ENCODE measurements around the gene ZNF862.

The ZNF862 gene

DNA sequence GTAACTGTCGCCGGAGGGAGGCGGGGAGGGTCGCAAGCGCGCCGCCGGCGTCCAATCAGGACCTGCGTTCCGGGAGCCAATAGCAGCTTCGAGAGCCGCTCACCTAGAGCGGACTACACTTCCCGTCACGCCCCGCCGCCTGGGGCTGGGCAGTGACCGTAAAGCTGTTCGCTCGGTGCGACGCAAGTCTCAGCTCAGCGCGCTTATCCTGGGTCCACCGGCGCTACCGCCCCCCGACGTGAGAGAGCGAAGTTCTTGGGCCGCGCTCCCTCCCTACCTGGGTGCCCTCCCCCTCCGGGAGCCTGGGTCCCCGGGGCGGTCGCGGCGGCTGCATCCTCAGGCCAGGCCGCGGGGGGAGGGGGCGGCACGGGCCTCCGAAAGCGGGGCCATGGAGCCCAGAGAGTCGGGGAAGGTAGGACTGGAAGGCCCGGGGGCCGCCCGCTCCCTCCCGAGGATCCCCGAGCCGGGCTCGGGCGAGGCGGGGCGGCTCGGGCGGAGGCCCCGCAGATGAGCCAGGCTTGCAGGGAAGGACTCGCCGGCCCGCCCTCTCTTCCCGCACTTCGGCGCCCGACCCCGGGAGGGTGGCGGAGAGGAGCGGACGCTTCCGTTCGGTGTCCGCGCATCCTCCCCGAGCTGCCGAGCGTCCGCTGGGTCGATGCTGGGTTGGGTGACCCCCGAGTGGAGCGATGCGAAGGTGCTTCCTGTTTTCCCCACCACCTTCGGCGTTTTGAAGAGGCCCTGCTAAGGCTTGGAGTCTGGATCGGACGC lies at the start of gene ZNF862:
Gene ZNF862 (plus strand): TSS at position 152 of the 768 bp plus-strand sequence. CDS start 237 bp downstream, at position 389.
- DNase-seq (ENCODE audit: low spot score), result peak; percentile 100

DNA sequence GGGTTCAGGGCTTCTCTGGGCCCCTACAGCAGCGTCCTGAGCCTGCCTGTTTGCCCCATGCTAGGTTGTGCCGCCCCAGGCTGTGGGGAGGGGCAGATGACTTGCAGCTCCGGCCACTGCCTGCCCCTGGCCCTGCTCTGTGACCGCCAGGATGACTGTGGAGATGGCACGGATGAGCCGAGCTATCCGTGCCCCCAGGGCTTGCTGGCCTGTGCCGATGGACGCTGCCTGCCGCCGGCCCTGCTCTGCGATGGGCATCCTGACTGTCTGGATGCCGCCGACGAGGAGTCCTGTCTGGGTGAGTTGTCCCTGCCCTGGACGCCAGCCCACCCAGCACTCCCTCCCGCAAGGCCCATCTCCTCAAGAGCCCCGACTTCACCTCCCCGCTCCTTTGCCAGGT lies 49.1 kb upstream of the ZNF862 start:
- DNase-seq (ENCODE audit: low spot score), result no peak

DNA sequence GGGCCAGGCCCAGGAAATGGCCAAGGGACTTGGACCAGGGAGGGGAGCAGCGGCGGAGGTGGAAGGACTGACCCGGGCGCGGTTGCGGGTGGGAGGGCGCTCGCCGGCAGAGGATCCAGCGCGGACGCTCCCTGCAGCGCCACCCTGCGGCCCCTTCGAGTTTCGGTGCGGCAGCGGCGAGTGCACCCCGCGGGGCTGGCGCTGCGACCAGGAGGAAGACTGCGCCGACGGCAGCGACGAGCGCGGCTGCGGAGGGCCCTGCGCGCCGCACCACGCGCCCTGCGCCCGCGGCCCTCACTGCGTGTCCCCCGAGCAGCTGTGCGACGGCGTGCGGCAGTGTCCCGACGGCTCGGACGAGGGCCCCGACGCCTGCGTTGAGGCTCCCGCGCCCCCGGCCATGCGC lies 48.0 kb upstream of the ZNF862 start:
- no peak for DNase-seq (ENCODE audit: low spot score)

DNA sequence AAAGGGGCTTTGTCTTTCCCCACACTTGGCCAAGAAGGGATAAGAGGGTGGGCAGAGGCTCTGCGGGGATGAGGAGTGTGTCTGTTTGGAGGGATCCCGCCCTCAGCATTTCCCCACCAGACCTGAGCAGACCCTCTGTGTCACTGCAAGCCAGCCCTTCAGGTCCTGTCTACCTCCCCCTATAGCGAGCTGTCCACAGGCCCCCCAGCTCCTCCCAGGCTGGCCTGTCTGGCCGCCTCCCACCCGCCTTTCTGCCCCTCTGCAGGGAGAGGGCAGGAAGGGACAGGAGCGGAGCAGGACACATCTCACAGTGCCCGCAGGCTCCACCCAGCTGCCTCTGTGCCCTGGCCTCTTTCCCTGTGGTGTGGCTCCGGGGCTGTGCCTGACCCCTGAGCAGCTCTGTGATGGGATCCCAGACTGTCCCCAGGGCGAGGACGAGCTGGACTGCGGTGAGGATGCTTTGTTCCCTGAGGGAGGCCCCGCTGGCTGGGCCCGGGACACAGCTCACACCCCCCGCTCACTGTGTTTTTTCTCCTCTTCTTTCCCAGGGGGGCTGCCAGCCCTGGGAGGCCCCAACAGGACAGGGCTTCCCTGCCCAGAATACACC lies 47.3 kb upstream of the ZNF862 start:
- DNase-seq (ENCODE audit: low spot score), result no peak

DNA sequence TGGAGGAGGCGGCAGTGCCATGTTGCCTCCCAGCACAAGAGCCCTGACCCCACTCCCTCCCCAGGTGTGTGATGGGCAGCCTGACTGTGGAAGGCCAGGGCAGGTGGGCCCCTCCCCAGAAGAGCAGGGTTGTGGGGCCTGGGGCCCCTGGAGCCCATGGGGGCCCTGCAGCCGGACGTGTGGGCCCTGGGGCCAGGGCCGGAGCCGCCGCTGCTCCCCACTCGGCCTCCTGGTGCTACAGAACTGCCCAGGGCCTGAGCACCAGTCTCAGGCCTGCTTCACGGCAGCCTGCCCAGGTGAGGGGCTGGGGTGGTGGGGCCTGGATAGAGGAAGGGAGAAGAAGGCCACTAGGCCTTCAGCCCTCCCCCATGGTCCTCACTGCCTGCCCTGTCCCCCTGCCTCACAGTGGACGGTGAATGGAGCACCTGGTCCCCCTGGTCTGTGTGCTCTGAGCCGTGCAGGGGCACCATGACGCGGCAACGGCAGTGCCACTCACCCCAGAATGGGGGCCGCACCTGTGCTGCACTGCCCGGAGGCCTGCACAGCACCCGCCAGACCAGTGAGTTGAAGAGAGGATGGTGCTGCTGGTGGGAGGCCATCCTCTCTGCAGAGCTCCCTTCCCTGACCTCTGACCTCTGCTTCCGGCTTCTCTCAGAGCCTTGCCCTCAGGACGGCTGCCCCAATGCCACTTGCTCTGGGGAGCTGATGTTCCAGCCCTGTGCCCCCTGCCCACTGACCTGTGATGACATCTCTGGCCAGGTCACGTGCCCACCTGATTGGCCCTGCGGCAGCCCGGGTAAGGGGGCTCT lies 46.6 kb upstream of the ZNF862 start:
- no peak for DNase-seq (ENCODE audit: low spot score)

DNA sequence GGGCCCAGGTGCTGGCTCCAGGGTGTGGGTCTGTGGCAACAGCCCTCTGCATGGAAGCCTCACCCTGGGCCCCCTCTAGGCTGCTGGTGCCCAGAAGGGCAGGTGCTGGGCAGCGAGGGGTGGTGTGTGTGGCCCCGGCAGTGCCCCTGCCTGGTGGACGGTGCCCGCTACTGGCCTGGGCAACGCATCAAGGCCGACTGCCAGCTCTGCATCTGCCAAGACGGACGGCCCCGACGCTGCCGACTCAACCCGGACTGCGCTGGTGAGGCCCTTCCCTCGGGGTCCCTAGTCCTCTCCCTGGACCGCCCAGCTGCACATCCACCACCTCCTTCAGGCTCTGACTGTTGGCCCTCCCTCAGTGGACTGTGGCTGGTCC lies 46.0 kb upstream of the ZNF862 start:
- no peak for DNase-seq (ENCODE audit: low spot score)

DNA sequence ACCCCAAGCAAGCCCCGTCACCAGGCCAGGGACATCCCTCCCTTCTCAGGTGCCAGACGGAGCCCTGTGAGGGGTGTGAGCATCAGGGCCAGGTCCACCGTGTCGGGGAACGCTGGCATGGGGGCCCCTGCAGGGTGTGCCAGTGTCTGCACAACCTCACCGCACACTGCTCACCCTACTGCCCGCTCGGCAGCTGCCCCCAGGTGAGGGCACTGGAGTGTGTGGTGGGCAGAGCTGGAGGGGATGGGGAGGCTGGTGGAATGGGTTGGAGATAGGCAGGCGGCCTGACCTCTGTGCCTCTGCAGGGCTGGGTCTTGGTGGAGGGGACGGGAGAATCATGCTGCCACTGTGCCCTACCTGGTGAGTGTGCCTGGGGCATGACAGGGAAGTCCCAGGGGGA lies 44.9 kb upstream of the ZNF862 start:
- DNase-seq (ENCODE audit: low spot score), result no peak

DNA sequence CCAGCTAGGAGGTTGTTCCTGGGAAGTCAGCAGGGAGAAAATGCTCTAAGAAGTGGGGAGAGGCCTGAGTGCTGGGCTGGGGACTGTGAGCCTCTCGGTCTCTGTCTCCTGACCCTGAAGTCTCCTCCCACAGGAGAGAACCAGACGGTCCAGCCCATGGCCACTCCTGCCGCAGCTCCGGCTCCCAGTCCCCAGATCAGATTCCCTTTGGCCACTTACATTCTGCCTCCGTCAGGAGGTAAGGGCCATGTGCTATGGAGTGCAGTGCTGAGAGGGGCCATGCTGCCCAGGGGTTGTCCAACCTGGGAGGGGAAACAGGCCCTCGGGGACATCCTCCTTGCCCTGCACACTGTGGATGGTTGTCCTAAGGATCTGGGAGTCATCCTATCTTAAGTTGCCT lies 43.5 kb upstream of the ZNF862 start:
- DNase-seq (ENCODE audit: low spot score), result no peak

DNA sequence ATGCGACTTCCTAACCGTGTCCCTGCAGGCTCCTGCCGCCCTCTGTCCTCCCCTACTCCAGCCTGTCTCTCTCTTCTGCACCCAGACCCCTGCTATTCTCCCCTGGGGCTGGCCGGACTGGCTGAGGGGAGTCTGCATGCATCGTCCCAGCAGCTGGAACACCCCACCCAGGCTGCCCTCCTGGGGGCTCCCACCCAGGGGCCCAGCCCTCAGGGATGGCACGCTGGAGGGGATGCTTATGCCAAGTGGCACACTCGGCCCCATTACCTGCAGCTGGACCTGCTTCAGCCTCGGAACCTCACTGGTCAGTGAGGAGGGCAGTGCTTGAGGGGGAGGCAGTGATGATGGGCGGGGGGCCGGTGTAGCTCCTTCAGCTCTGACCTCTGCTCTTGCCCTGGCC lies 43.0 kb upstream of the ZNF862 start:
- no peak for DNase-seq (ENCODE audit: low spot score)

DNA sequence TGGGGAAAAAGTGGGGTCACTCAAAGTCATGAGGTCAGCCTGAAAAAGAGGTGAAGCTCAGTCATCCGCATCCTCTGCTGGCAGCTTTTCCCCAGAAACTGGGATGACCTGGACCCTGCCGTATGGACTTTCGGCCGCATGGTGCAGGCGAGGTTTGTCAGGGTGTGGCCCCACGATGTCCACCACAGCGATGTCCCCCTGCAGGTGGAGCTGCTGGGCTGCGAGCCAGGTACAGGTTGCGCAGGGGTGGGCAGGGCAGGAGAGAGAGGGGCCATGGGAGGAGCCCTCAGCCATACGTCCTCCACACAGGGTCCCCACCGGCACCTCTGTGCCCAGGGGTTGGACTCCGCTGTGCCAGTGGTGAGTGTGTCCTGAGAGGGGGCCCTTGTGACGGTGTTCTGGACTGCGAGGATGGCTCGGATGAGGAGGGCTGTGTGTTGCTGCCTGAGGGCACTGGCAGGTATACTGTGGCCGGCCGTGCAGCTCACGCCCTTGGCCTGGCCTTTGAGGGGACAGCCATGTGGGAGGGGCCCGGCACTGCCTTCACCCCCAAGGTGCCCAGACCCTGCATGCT lies 41.8 kb upstream of the ZNF862 start:
- no peak for DNase-seq (ENCODE audit: low spot score)

DNA sequence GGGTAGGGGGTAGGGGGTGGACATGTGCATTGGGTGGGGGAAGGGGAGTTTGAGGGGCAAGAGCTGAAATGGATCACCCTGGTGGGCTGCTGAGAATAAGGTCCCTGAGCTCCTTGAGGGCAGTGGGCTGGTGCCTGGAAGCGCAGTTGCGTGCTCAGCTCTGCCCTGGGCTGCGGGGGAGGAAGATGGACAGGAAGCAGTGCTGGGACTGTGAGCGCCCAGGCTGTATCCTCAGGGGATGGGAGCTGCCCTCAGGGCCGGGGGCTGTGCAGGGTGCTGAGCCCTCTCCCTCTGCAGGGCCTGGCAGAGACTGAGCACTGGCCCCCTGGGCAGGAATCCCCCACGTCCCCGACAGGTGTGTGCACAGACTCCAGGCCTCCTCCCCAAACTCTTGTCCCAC lies 40.4 kb upstream of the ZNF862 start:
- DNase-seq (ENCODE audit: low spot score), result no peak

DNA sequence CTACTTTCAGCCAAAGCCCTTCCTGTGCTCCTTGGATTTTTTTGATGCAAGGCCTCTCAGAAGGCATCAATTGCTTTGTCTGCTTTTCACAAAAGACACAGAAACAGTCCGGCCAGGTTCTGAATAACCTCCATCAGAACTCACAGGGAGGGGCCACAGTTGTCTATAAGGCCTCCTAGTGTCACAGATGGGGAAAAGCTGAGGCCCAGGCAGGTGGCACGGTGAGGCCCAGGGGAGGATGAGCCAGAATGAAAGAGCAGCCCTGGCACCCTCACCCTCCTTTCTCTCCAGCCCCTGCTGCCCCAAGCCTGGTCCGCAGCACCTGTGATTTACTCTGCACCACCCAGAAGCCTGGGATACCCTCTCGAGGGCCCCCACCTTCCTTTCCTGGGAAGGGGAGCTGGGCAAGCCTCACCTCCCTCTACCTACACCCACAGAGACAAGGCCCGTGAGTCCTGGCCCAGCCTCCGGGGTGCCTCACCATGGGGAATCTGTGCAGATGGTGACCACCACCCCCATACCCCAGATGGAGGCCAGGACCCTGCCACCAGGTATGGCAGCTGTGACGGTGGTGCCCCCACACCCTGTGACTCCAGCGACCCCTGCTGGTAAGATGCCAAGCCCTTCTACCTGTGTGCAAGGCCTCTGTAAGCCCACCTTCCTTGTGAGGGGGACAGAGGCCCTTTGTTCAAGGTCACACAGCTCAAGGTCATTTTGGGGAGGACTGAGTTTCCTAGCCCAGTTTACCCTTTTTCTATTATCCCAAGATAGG lies 38.6 kb upstream of the ZNF862 start:
- DNase-seq (ENCODE audit: low spot score), result peak; percentile 24

DNA sequence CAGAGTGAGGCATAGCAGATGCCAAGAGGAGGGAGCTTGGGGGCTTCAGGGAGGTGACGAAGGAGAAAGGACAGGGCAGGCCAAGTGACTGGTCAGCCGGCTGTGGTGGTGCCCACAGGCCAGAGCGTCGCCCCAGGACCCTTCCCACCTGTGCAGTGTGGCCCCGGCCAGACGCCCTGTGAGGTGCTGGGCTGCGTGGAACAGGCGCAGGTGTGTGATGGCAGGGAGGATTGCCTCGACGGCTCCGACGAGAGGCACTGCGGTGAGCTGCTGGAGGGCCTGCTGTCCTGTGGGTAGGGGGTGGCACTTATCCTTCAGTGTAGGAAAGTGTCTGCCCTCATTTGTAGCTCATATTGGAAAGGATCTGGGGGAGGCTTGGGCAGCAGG lies 38.0 kb upstream of the ZNF862 start:
- DNase-seq (ENCODE audit: low spot score), result no peak

DNA sequence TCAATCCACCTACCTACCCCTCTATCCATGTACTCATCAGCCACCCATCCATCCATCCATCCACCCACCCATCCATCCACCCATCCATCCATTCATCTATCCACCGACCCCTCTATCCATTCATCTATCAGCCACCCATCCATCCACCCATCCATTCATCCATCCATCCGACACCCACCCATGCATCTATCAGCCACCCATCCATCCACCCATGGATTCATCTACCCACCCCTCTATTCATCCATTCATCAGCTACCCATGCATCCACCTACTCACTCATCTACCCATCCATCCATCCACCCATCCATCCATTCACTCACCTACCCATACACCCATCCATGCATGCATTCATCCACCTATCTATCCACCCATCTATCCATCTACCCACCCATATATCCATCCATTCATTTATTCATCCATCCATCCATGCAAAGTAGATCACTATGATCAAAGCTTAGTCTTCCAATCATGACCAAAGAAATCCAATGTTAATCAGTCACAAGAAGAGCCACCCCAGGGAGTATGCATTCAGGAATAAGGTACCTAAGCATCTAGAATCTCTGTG lies 37.1 kb upstream of the ZNF862 start:
- no peak for DNase-seq (ENCODE audit: low spot score)

DNA sequence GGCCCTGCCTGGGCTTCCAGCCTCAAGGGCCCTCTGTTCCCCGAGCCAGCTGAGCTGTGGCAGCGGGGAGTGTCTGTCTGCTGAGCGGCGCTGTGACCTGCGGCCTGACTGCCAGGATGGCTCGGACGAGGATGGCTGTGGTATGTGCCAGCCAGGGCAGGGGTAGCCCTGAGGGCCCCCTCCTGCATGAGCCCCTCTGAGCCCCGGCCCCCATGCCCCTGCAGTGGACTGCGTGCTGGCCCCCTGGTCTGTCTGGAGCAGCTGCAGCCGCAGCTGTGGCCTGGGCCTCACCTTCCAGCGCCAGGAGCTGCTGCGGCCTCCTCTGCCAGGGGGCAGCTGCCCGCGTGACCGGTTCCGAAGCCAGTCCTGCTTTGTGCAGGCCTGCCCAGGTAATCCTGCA lies 36.4 kb upstream of the ZNF862 start:
- DNase-seq (ENCODE audit: low spot score), result no peak

DNA sequence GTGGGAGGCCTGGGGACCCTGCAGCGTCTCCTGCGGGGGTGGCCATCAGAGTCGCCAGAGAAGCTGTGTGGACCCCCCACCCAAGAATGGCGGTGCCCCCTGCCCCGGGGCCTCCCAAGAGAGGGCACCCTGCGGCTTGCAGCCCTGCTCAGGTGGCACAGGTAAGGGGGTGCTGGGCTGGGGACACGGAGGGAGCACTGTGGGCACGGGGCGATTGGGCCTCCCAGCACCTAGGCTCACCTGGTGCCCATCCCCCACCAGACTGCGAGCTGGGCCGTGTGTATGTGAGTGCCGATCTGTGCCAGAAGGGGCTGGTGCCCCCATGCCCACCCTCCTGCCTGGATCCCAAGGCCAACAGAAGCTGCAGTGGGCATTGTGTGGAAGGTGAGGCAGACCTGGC lies 35.2 kb upstream of the ZNF862 start:
- DNase-seq (ENCODE audit: low spot score), result no peak

DNA sequence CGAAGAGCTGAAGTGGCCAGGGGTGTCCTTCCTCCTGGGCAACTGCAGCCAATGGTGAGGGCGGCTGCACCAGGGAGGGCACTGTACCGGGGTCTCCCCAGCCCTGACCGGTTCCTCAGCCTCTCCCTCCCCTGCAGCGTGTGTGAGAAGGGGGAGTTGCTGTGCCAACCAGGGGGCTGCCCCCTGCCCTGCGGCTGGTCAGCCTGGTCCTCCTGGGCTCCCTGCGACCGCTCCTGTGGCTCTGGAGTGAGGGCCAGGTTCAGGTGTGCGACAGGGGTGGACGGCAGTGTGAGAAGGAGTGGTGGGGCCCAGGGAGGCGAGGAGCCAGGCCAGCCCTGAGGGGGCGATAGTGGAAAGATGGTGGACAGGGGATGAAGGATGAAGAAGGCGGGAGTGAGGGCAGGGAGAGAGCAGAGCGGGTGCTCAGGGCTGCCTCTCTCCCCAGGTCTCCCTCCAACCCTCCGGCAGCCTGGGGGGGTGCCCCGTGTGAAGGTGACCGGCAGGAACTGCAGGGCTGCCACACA lies 34.6 kb upstream of the ZNF862 start:
- no peak for DNase-seq (ENCODE audit: low spot score)

DNA sequence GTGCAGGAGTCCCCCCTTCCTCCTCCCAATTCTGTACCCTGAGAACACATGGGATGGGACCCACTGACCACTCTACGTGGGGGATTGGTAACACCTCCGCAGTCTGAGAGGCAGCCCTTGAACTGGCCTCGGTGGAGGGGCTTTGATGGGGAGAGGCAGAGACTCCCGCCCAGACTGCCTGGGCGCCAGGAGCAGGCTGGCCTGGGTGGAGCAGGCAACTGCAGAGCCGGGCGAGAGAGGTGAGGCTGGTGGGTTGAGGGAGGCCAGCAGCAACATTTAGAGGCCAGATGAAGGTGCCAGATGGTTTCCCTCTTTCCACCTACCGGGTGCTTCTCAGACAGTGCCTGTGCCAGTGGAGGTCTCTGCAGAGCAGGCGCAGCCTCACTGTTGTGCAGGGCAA lies 34.1 kb upstream of the ZNF862 start:
- no peak for DNase-seq (ENCODE audit: low spot score)

DNA sequence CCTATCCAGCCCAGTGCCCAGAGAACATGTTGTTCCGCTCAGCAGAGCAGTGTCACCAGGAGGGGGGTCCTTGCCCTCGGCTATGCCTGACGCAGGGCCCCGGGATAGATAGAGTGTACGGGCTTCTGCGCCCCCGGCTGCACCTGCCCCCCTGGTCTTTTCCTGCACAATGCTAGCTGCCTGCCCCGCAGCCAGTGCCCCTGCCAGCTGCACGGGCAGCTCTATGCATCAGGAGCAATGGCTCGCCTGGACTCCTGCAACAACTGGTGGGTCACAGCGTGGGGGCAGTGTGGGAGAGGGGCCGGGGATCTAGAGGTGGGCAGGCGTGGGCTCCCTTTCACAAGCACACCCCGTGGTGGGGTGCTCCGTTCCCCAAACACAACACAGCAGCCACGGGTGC lies 31.4 kb upstream of the ZNF862 start:
- no peak for DNase-seq (ENCODE audit: low spot score)

DNA sequence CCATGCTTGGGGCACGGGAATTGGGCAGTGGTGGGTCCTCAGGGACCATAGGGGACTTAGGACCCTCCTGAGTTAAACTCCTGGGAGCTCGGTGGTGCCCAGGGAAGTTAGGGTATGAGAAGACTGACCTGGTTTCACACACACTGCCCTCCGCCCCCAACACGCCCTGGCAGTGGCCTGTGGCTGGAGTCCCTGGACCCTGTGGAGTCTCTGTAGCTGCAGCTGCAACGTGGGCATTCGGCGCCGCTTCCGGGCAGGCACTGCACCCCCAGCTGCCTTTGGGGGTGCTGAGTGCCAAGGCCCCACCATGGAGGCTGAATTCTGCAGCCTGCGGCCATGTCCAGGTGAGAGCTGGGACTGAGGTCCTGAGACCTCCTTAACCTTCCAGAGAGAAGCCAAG lies 29.9 kb upstream of the ZNF862 start:
- no peak for DNase-seq (ENCODE audit: low spot score)

DNA sequence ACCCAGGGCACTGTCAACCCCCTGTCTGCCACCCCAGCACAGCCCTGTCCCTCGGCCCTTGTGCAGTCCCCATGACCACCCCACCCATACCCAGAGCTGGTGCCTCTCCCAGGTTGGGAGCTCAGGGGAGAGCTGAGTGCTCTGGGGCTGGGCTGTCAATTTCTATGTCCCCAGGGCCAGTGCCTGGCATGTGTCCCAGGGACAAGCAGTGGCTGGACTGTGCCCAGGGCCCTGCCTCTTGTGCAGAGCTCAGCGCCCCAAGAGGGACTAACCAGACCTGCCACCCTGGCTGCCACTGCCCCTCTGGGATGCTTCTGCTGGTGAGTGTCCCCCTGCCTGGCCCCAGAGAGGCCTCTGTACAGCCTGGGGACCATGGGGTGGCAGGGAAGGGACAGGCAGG lies 29.0 kb upstream of the ZNF862 start:
- no peak for DNase-seq (ENCODE audit: low spot score)

DNA sequence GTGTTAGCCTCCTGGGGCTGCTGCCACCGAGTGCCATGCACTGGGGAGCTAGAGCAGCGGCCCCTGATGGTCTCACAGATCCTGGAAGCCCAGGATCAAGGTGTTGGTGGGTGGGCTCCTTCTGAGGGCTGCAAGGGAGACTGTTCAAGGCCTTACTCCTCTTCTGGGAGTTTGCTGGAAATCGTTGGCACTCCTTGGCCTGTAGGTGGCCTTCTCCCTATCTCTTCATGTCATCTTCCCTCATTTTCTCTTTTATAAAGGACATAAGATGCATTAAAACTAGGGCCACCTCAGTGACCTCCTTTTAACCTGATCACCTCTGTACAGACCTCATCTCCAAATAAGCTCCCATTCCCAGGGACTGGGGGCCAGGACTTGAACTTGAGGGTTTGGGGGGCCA lies 27.0 kb upstream of the ZNF862 start:
- no peak for DNase-seq (ENCODE audit: low spot score)

Measured in Ammon's horn (tissue), 1 donor.